Amniotic epithelial cell (primary cell): ENCODE data around the gene UBE3C.

Source experiments
- DNase-seq: peaks from one replicate; pipeline ENCODE4 v3.0.0-alpha.2; 2010; ENCODE audit warnings: low read depth

UBE3C gene

DNA sequence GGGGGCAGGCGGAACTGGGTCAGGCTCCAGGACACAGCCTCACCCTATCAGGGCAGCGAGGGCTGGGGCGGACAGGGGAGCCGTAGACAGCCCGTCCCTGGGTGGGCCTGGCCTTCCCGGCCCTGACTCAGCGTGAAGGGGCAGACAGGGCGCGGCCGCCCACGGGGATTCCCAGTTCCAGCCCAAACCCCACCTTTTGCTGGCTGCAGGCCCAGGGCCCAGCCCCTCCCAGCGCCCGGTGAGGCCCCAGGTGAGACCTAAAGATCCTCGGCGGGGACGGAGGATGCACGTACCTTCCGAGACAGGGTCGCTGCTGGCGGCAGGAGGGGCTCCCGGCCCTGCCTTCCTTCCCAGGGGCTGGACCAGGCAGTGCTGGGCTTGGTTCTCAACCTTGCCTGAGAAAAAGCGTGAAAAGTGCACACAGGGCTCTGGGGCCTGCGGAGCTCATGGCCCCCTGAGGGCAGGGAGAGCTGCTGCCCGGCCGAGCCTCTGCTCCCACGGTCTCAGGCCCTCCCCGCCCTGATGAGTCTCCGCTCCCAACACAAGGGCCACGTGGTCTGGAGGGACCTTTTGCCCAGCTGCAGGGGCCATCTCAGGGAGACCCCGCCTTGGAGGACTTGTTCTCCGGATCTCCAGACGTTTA lies 154.2 kb downstream of the UBE3C start:
- no peak for DNase-seq

DNA sequence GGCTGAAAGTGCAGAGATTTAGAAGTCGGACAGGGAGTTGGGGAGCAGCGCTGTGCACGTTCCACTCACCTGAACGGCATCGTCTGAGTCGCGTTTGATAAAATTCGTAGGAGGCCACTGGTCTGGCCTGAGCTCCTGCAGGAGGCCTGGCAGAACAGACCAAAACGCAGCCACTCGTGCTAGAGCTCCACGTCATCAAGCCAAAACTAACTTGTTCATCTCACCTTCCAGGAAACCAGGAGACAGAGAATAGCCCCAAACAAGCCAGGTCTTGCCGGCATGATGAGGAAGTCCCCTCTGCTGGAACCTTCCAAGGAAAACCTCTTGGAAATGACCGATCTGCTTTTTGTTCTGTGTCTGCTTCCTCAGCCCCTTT lies 154.7 kb downstream of the UBE3C start:
- no peak for DNase-seq

DNA sequence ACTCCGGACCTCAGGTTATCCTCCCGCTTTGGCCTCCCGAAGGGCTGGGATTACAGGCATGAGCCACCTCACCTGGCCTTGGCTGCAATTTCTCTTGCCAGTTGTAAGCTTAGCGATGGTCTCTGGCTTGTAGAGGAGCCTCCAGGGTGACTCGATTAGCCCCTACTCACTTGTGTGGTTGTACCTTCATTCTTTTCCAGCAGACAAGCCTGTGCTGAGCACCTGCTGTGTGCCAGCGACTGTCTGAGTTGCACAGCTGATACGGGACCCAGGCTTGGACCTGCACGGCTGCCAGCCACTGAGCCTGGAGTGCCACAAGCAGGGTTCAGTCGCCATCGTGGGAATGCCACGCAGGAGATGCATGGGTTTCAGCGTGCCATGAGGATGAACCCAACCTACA lies 156.0 kb downstream of the UBE3C start:
- no peak for DNase-seq

DNA sequence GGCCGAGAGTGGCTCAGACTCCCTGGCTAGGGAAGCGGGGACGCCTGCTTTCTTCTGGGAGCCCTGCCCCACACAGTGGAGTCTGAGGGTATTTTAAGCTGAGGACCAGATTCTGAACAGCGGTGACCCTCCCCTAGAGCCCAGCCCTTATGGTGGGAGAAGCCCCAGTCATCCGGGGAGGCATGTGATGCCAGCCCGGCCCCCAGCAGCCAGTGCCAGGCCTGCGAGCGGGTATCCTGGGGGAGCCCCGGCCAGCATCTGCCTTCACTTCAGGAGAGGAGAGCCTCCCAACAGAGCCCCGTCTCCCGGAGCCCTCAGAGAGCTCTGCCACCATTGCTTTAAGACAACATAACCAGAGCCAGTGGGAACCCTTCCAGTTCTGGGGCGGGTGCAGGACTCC lies 156.6 kb downstream of the UBE3C start:
- DNase-seq, result no peak

DNA sequence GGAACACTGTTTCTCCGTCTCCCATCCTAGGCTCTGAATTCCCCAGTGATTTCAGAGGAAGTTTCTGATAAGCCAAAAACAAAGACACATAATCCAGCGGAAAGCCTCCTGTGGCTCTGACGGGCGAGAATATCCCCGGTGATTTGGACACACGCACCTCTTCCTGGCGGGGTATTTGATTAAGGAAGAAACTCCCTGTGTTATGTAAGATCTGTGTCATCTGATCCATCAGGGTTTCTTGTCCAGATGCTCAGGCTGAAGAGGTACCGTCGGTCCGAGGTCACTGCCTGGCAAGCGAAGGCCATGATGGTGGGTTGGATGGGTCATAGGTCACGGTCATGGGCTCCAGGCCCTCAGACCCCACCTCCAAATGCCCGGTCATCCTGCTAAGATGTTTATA lies 158.5 kb downstream of the UBE3C start:
- no peak for DNase-seq

DNA sequence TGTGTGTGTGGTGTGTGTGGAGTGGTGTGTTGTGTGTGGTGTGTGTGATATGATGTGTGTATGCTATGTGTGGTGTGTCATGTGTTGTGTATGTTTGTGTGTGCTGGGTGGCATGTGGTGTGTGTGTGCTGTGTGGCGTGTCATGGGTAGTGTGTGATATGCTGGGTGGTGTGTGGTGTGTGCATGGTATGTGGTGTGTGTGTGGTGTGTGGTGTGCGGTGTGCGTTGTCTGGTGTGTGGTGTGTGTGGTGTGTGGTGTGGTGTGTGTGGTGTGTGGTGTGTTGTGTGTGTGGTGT lies 160.5 kb downstream of the UBE3C start:
- no peak for DNase-seq

DNA sequence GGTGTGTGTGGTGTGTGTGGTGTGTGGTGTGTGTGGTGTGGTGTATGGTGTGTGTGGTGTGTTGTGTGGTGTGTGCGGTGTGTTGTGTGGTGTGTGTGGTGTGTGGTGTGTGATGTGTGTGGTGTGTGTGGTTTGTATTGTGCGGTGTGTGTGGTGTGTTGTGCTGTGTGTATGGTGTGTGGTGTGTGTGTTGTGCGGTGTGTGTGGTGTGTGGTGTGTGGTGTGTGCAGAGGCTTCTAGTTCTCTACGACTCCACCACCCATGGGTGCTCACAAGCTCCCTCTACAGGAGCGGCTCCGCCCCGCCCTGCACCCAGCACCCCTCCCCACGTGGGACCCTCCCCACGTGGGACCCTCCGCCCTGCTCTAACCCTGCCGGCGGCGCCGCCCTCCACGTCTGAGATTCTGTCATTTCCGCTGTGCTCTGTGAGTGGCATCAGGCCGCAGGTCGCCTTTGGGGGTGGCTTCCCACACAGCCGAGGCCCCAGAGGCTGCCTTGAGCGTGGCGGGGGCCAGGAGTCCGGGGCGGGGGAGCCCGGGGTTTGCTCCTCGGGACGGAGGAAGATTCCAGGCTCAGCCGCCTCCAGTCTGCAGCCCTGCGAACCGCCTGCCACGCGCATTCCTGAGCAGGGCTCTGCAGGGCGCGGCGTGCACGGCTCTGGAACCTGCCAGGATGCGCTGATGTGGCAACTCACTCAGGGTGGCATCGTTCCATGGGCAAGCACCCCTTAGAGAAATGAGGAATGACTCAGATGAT lies 161.1 kb downstream of the UBE3C start:
- peak; percentile 24 for DNase-seq

DNA sequence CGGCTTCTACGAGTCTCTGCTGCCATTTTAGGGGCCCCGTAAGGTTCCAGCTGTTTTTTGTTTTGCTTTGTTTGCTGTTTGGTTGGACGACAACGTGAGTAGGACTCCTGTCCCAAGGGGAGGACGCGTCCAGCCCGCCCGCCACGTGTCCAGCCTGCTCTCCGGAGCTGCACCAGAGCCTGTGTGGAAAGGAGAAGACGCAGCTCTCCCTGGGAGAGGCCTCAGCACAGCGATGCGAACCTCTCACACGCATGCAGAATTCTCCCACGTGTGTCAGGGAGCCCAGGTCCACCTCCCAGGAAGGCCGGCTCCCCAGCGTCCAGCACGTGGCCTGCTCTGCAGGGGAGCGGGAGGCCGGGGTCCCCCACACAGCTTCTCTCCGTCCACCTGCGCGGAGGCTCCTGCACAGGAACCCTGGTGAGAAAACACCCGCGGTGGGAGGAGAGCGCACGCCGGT lies 161.7 kb downstream of the UBE3C start:
- DNase-seq, result no peak

DNA sequence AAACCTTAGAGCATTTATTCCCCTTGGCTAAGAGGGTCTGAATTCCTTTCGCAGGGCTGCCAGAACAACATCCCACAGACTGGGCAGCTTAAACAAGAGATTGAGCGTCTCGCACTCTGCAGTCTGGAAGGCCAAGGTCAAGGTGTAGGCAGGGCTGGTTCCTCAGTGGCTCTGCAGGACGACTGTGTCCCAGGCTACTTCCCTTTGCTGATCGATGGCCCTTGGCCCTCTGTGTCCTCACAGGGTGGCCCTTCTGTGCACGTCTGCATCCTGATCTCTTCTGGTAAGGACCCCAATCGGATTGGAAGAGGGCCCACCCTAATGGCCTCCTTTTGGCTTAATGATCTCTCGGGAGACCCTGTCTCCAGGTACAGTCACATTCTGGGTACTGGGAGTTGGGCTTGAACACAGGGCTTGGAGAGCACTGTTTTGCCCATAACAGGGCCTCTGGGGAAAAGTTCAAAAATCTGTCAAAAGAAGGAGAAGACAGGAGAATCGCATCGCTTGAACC lies 162.9 kb downstream of the UBE3C start:
- no peak for DNase-seq

DNA sequence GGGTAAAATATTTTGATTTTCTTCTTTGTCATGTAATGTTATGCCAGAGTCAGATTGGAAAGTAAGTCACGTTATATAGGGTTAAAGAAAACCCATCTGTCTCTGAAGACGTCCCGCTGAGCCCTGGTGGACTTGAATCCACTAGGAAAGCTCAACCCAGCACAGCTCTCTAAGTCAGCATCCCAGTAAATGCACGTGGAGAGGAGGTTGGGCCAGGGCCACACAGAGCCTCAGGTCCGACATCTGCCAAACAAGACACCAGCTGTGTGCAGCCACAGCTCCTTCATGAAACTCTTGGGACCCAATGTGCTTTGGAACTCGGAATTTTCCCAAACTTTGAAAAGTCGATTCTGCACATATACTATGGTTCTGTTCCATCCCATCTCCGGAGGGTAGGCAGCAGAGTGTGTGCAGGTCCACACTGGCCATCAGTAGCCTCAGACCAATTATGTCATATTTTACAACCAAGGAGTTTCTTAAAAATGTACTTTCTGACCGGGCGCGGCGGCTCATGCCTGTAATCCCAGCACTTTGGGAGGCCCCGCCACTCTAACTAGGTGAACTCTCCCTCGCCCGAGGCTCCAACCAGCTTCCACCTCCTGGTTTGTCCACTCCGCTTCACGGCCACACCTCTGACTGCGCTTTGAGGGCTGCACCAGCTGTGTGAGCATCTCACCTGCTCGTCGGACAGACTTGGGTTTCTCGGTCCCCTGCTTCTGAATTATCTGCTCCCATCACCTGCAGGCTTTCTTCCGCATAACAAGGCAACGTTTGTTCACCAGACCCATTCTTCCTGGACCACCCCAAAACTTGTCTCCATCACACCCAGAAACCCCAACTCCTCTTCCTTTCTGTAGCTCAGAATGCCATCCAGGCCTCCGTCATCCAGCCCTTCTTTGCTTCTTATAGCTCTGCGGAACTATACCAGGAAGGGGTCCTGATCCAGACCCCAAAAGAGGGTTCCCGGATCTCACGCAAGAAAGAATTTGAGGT lies 168.4 kb downstream of the UBE3C start:
- no peak for DNase-seq

DNA sequence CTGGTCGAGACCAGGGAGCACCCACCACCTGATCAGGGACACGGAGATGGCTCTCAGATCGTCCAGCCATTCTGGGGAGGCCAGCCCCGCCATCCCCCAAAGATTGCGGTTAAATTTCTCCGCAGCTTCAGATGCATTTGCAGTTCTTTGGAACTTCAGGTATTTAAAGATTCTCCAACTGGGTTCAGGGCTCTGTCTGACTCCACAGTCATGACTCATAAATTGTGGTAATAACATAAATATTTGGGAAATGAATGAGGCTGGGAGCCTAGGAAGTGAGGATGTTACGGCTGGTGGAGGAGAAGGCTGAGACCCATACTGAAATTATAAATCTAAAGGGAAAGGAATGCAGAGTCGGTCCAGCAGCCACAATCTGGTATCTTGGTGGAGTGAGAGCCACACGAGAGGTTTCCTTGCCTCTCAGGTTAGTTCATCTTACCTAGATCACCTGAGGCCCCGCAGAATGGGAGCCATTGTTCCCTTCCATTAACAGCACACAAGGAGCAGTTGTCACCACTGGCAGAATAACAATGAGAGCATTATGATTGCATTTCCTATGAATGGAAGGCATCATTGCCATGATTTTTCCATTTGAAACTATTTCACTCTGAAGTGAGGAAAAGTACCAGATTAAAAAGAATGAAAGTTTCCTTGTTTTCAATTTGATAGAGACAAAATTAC lies 171.4 kb downstream of the UBE3C start:
- DNase-seq, result peak; percentile 97

DNA sequence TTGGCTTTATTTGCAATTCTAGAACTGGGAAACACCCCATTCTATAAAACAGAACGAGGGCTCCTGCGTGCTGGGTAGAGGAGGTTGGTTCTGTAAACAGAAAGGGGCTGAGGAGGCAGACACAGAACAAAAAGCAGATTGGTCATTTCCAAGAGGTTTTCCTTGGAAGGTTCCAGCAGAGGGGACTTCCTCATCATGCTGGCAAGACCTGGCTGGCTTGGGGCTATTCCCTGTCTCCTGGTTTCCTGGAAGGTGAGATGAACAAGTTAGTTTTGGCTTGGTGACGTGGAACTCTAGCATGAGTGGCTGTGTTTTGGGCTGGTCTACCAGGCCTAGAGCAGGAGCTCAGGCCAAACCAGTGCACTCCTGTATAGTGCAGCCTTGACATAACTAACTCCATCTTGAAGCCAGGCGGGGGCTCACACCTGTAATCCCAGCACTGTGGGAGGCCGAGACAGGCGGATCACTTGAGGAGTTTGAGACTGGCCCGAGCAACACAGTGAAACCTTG lies 172.0 kb downstream of the UBE3C start:
- no peak for DNase-seq

DNA sequence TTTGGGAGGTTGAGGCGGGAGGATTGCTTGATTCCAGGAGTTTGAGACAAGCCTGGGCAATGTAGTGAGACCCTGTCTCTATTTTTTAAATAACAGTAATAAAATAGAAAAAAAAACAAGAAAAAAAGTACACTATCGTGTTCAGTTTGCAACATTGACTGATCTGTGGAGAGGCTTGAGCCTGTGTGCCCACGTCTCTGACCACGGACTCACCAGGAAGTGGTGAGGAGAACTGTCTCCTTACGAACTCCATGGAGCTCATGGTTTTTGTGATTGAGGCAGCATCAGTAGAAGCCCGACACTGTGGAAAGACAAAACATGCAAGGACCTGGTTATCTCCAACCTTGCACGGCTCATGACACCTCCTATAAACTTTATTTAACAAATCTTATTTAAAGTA lies 174.2 kb downstream of the UBE3C start:
- DNase-seq, result no peak

DNA sequence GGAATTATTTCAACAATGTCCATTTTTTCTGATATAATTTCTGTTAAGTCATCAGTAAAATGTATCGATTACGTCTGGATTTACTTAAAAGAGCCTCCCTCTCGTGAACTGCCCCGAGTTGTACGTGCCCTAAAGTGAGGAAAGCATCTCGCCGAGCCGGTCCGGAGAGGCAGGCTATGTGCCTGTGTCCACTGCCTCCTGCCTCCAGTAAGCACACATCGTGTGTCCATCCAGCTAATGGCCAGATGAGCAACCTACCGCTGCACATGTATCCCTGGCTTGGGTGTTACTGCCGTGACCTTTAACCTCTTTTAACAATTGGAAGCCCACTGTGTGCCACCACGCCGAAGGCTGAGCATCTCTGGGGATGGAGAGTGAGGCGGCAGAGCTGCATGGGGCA lies 174.9 kb downstream of the UBE3C start:
- DNase-seq, result no peak

DNA sequence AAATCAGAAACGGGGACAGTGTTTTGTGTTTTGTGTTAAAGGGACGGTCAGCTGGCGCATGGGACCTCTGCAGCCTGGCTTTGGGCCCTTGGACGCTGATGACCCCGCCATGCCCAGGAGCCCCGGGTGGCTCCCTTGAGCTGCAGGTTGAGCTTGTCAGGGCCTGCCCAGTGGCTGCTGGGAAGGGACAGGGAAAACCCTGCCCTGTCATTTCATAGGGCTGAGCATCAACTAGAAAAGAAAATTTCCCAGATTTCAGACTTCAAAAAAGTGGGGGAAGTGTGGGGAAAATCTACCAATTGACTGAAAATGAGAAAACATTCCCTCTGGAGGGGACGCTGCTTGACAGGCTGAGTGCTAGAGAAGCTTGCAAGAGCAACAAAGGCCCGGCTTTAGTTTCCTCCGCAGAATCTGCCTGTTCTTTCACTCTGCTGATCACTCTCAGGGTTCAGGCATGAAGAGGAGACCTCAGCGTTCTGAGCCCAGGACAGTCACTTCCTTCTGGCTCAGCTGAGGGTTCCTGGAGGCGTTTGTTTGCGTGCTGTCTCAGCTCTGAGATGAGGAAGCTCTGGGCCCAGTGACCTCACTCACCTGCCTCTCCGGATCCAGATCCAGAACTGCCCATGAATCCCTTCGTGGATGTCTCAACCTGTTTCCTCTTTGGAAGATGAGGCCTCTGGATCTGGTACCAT lies 179.4 kb downstream of the UBE3C start:
- DNase-seq, result no peak
